CD4-positive, CD25-positive, alpha-beta regulatory T cell (primary cell): ENCODE results near the gene CGB7. TPM values are rescaled to one million over a fixed set of nuclear protein-coding genes. Genes with fewer than 3 reads are reported as not detected.
A peak's percentile ranks its signal among the peaks of the same experiment; 100 is the strongest.
"Not testable (repeated sequence)": the region's sequence is repeated elsewhere in the genome, so short reads cannot be mapped to it uniquely, and the experiment has no call there.

Experiments used
- ATAC-seq, 2 donors: fragments of 150-1000 bp; cut with Tn5 transposase; one replicate each; pipeline ENCODE4 v1.10.0; 2021; ENCODE audit warnings: low read depth in 2 of 2, moderate number of reproducible peaks in 2 of 2, moderate library complexity in 1 of 2
- DNase-seq, 3 donors: peaks; one replicate each; pipeline versions ENCODE4 v3.0.0 to v3.0.0-alpha.2; 2012 to 2022; ENCODE audit warnings: mixed read lengths in 1 of 3
- H3K27ac ChIP-seq: one replicate; pipeline ENCODE4 v1.7.0; 2013; ENCODE audit warnings: mild to moderate bottlenecking, low read length; ENCODE audit not compliant: insufficient read depth, poor library complexity, severe bottlenecking
- H3K27me3 ChIP-seq: one replicate; pipeline ENCODE4 v1.7.0; 2013; ENCODE audit warnings: low read length; ENCODE audit not compliant: control insufficient read depth, insufficient read depth
- H3K36me3 ChIP-seq: one replicate; pipeline ENCODE4 v1.7.0; 2013; ENCODE audit warnings: mild to moderate bottlenecking, low read length, moderate library complexity; ENCODE audit not compliant: control insufficient read depth, insufficient read depth
- H3K4me1 ChIP-seq: 2 replicates; pipeline ENCODE4 v1.7.0; 2013; ENCODE audit warnings: mild to moderate bottlenecking, low read length; ENCODE audit not compliant: insufficient read depth, control insufficient read depth, poor library complexity, severe bottlenecking
- H3K4me3 ChIP-seq: one replicate; pipeline ENCODE4 v1.7.0; 2013; ENCODE audit warnings: low read depth, mild to moderate bottlenecking, low read length, moderate library complexity
- H3K9me3 ChIP-seq, 2 experiments: 1 replicate in 1 of 2; 2 replicates in 1 of 2; pipeline ENCODE4 v1.7.0; 2013; ENCODE audit warnings: low read length in 2 of 2, mild to moderate bottlenecking in 1 of 2, moderate library complexity in 1 of 2; ENCODE audit not compliant: control insufficient read depth in 2 of 2
- H3K27ac Mint-ChIP-seq, 3 donors: one replicate each; pipeline ENCODE4 v1.8.0; 2020 to 2022; ENCODE audit warnings: mild to moderate bottlenecking in 3 of 3, mixed read lengths in 3 of 3, moderate library complexity in 2 of 3
- H3K27me3 Mint-ChIP-seq: one replicate; pipeline ENCODE4 v1.8.0; 2022; ENCODE audit warnings: mild to moderate bottlenecking, mixed read lengths
- H3K36me3 Mint-ChIP-seq: one replicate; pipeline ENCODE4 v1.8.0; 2020; ENCODE audit warnings: mixed read lengths
- H3K4me1 Mint-ChIP-seq, 4 donors: one replicate each; pipeline ENCODE4 v1.8.0; 2020 to 2022; ENCODE audit warnings: mixed read lengths in 4 of 4, mild to moderate bottlenecking in 1 of 4
- H3K4me3 Mint-ChIP-seq, 4 donors: one replicate each; pipeline ENCODE4 v1.8.0; 2020 to 2022; ENCODE audit warnings: mild to moderate bottlenecking in 4 of 4, mixed read lengths in 4 of 4, moderate library complexity in 3 of 4
- H3K9me3 Mint-ChIP-seq, 7 donors: one replicate each; pipeline ENCODE4 v1.8.0; 2020 to 2022; ENCODE audit warnings: mixed read lengths in 7 of 7, mild to moderate bottlenecking in 3 of 7, moderate library complexity in 2 of 7
- polyA plus RNA-seq, 4 donors: library from polyadenylated mRNA; unstranded; fragments of 300-500 nt; fragmentation: Illumina TruSeq; gene quantifications; one replicate each; pipeline ENCODE4 v1.2.3, GENCODE V29; 2021
- total RNA-seq: library from RNA; stranded (reverse); gene quantifications from one replicate; pipeline ENCODE4 v1.2.3, GENCODE V29; 2022

CGB7 gene
- total and polyA plus RNA-seq, 5 donors from 2014 or later = not detected

- H3K9me3 ChIP-seq = no peaks in the 10 kb centered on the region
- H3K27ac ChIP-seq = peak within 1 kb of the TSS; percentile 83
- H3K36me3 Mint-ChIP-seq = peaks cover 13% of the 10 kb centered on the region
- peaks cover 19% of the 10 kb centered on the region for H3K36me3 ChIP-seq
- peak within 1 kb of the TSS; percentile 95 for H3K4me3 ChIP-seq
- H3K9me3 Mint-ChIP-seq = peaks cover 0 to 2% (median 0%) of the 10 kb centered on the region in 7 donors
- H3K27ac Mint-ChIP-seq = peak within 1 kb of the TSS; percentile 79 to 99 (median 86)
- H3K4me1 ChIP-seq = peaks cover 33% of the 10 kb centered on the region
- H3K27me3 ChIP-seq = no peaks in the 10 kb centered on the region
- ATAC-seq (peak; percentile 91 to 92), DNase-seq (peak; percentile 99 to 100 (median 100))
- H3K4me3 Mint-ChIP-seq = peak within 1 kb of the TSS; percentile 84 to 96 (median 93)
- peaks cover 11% of the 10 kb centered on the region for H3K27me3 Mint-ChIP-seq
- peaks cover 0 to 47% (median 26%) of the 10 kb centered on the region in 4 donors for H3K4me1 Mint-ChIP-seq
Measured at GRCh38 chr19:49085020-49085867, 27.7 kb upstream of the CGB7 start, which contains the start of gene SNRNP70. Gene SNRNP70 (plus strand): TSS chr19:49085451. CDS start chr19:49086415, 964 bp downstream.

- Mint-ChIP-seq H3K4me3 (peak overlapping the region; percentile 84 to 96 (median 93)), H3K27ac (peak overlapping the region; percentile 79 to 99 (median 86)), H3K4me1 (peaks cover 0 to 44% (median 27%) of the 10 kb centered on the region in 4 donors), H3K36me3 (peaks cover 11% of the 10 kb centered on the region), H3K9me3 (peaks cover 0 to 2% (median 0%) of the 10 kb centered on the region in 7 donors), H3K27me3 (peaks cover 11% of the 10 kb centered on the region)
- no peaks in the 10 kb centered on the region for H3K27me3 ChIP-seq
- no peaks in the 10 kb centered on the region for H3K9me3 ChIP-seq
- DNase-seq = no peak
- H3K36me3 ChIP-seq = peaks cover 13% of the 10 kb centered on the region
- H3K4me3 ChIP-seq = peak overlapping the region; percentile 85
- H3K27ac ChIP-seq = peak overlapping the region; percentile 83
- ATAC-seq = no peak
- H3K4me1 ChIP-seq = peaks cover 33% of the 10 kb centered on the region
Measured at GRCh38 chr19:49084206-49085019, 26.9 kb upstream of the CGB7 start.

GRCh38 chr19:49081273-49081672 lies 23.7 kb upstream of the CGB7 start:
- Mint-ChIP-seq H3K36me3 (peaks cover 2% of the 10 kb centered on the region), H3K9me3 (peaks cover 0 to 2% (median 0%) of the 10 kb centered on the region in 7 donors), H3K27me3 (peaks cover 15% of the 10 kb centered on the region), H3K4me1 (peaks cover 0 to 17% (median 10%) of the 10 kb centered on the region in 4 donors), H3K27ac (no peak overlapping the region), H3K4me3 (peak overlapping the region in 1 of 4 donors; percentile 81)
- H3K36me3 ChIP-seq = no peaks in the 10 kb centered on the region
- ATAC-seq (no peak), DNase-seq (no peak)
- no peaks in the 10 kb centered on the region for H3K27me3 ChIP-seq
- no peak overlapping the region for H3K27ac ChIP-seq
- peaks cover 12% of the 10 kb centered on the region for H3K4me1 ChIP-seq
- no peak overlapping the region for H3K4me3 ChIP-seq
- no peaks in the 10 kb centered on the region for H3K9me3 ChIP-seq

- H3K27me3 Mint-ChIP-seq = peaks cover 17% of the 10 kb centered on the region
- DNase-seq (no peak), ATAC-seq (no peak)
- H3K27ac Mint-ChIP-seq = no peak overlapping the region
- H3K36me3 Mint-ChIP-seq = no peaks in the 10 kb centered on the region
- Histone ChIP-seq H3K36me3 (no peaks in the 10 kb centered on the region), H3K9me3 (no peaks in the 10 kb centered on the region), H3K27me3 (no peaks in the 10 kb centered on the region), H3K27ac (no peak overlapping the region), H3K4me3 (no peak overlapping the region), H3K4me1 (peaks cover 5% of the 10 kb centered on the region)
- peaks cover 0 to 2% (median 0%) of the 10 kb centered on the region in 7 donors for H3K9me3 Mint-ChIP-seq
- H3K4me1 Mint-ChIP-seq = peaks cover 0 to 12% (median 6%) of the 10 kb centered on the region in 4 donors
- H3K4me3 Mint-ChIP-seq = no peak overlapping the region
Measured at GRCh38 chr19:49080392-49080791, 22.8 kb upstream of the CGB7 start.

- not testable (repeated sequence) for H3K9me3 ChIP-seq, H3K4me3 Mint-ChIP-seq, H3K27ac ChIP-seq, H3K27me3 ChIP-seq, H3K4me3 ChIP-seq, H3K9me3 Mint-ChIP-seq, ATAC-seq, H3K4me1 ChIP-seq, DNase-seq, H3K27ac Mint-ChIP-seq, H3K36me3 Mint-ChIP-seq, H3K36me3 ChIP-seq
- Mint-ChIP-seq H3K4me1 (peaks cover 0 to 14% (median 9%) of the 10 kb centered on the region in 4 donors), H3K27me3 (peaks cover 53% of the 10 kb centered on the region)
Measured at GRCh38 chr19:49074869-49075268, 17.3 kb upstream of the CGB7 start.

- H3K36me3 Mint-ChIP-seq = peaks cover 4% of the 10 kb centered on the region
- Histone ChIP-seq H3K4me1 (no peaks in the 10 kb centered on the region), H3K36me3 (no peaks in the 10 kb centered on the region), H3K27ac (no peak overlapping the region), H3K27me3 (peaks cover 14% of the 10 kb centered on the region), H3K9me3 (no peaks in the 10 kb centered on the region), H3K4me3 (no peak overlapping the region)
- peak overlapping the region in 1 of 3 donors; percentile 59 for H3K27ac Mint-ChIP-seq
- H3K9me3 Mint-ChIP-seq = peaks cover 0 to 8% (median 0%) of the 10 kb centered on the region in 7 donors
- ATAC-seq = no peak
- no peak for DNase-seq
- H3K27me3 Mint-ChIP-seq = peaks cover 64% of the 10 kb centered on the region
- H3K4me1 Mint-ChIP-seq = peaks cover 0 to 14% (median 9%) of the 10 kb centered on the region in 4 donors
- H3K4me3 Mint-ChIP-seq = peak overlapping the region in 3 of 4 donors; percentile 29 to 49 (median 45)
Measured at GRCh38 chr19:49073514-49074378, 16.2 kb upstream of the CGB7 start.
